Medulla oblongata (tissue), 1 donor: ENCODE results near the gene SHC1.

Experiments
- DNase-seq: peaks from one replicate; pipeline ENCODE4 v3.0.0-alpha.2; 2015; ENCODE audit errors: extremely low spot score

SHC1 gene

GRCh38 chr1:154973344-154974101 is 3.0 kb upstream of the SHC1 start:
- peak; percentile 93 for DNase-seq

- peak; percentile 62 for DNase-seq
Measured at GRCh38 chr1:154972517-154973343, 2.2 kb upstream of the SHC1 start.

- no peak for DNase-seq
Measured at GRCh38 chr1:154972213-154972516, 1.6 kb upstream of the SHC1 start.

- no peak for DNase-seq
Measured at GRCh38 chr1:154971341-154971998, 923 bp upstream of the SHC1 start.

- DNase-seq = no peak
Measured at GRCh38 chr1:154969860-154970452, 591 bp downstream of the SHC1 start.

- no peak for DNase-seq
Measured at GRCh38 chr1:154969246-154969645, 1.3 kb downstream of the SHC1 start.

GRCh38 chr1:154968731-154969130 is 1.8 kb downstream of the SHC1 start:
- no peak for DNase-seq

GRCh38 chr1:154967331-154967950 is 3.1 kb downstream of the SHC1 start:
- DNase-seq = no peak

- DNase-seq = no peak
Measured at GRCh38 chr1:154966111-154966510, 4.4 kb downstream of the SHC1 start.

- no peak for DNase-seq
Measured at GRCh38 chr1:154964359-154964758, 6.2 kb downstream of the SHC1 start.

GRCh38 chr1:154963643-154964042 is 6.9 kb downstream of the SHC1 start:
- DNase-seq = no peak

- DNase-seq = no peak
Measured at GRCh38 chr1:154962795-154963330, 7.7 kb downstream of the SHC1 start.

- peak; percentile 30 for DNase-seq
Measured at GRCh38 chr1:154962156-154962749, 8.3 kb downstream of the SHC1 start.

GRCh38 chr1:154961207-154962155 is 9.1 kb downstream of the SHC1 start, which contains the start of gene PYGO2:
TSS of gene PYGO2 (minus strand) at chr1:154961782. CDS start at chr1:154961576, 206 bp downstream.
- DNase-seq = peak; percentile 79

- DNase-seq = no peak
Measured at GRCh38 chr1:154960446-154961136, 10.0 kb downstream of the SHC1 start.

GRCh38 chr1:154959426-154959780 is 11.1 kb downstream of the SHC1 start:
- no peak for DNase-seq

GRCh38 chr1:154958681-154959425 is 11.7 kb downstream of the SHC1 start:
- no peak for DNase-seq

- no peak for DNase-seq
Measured at GRCh38 chr1:154958036-154958435, 12.5 kb downstream of the SHC1 start.
